Left ventricle myocardium superior (tissue), 1 donor: Measurements from ENCODE around the gene C2CD2. TPM values are rescaled to one million over a fixed set of nuclear protein-coding genes. Genes with fewer than 3 reads are reported as not detected.
"Not testable (repeated sequence)": the region's sequence is repeated elsewhere in the genome, so short reads cannot be mapped to it uniquely, and the experiment has no call there.

Source experiments
- ATAC-seq: fragments of 200-7000 bp; cut with Tn5 transposase; one replicate; pipeline ENCODE4 v1.9.1; 2020; ENCODE audit warnings: mild to moderate bottlenecking, moderate library complexity
- DNase-seq: peaks from one replicate; pipeline ENCODE4 v3.0.0-alpha.2; 2020
- intact Hi-C: fragments of 100-400 bp; cut with micrococcal nuclease; formaldehyde crosslinking; loops from one replicate; pipeline ENCODE4 v1.11.0; 2022
- long read RNA-seq: library from polyadenylated mRNA; unstranded; transcript quantifications from one replicate; pipeline ENCODE4 v2.0.0, GENCODE V29; 2021
- total RNA-seq: library from RNA; stranded (reverse); fragmentation: NEBNext Ultra II Directional; extraction: Animal tissue kit (Norgen Biotek cat#: 25700); gene quantifications from one replicate; pipeline ENCODE4 v1.2.1, GENCODE V29; 2021
- donor health status: DM: no; HTN: yes; CAD: no; lungs with severe emphysema.

The C2CD2 gene
- total RNA-seq: 5.2 TPM
- long read RNA-seq, full-length matches to known transcripts: 3 of 8 reads
- long read RNA-seq, partial matches to known transcripts: 2 of 8 reads
- long read RNA-seq, other reads (novel, unspliced or antisense): 3 of 8 reads

DNA sequence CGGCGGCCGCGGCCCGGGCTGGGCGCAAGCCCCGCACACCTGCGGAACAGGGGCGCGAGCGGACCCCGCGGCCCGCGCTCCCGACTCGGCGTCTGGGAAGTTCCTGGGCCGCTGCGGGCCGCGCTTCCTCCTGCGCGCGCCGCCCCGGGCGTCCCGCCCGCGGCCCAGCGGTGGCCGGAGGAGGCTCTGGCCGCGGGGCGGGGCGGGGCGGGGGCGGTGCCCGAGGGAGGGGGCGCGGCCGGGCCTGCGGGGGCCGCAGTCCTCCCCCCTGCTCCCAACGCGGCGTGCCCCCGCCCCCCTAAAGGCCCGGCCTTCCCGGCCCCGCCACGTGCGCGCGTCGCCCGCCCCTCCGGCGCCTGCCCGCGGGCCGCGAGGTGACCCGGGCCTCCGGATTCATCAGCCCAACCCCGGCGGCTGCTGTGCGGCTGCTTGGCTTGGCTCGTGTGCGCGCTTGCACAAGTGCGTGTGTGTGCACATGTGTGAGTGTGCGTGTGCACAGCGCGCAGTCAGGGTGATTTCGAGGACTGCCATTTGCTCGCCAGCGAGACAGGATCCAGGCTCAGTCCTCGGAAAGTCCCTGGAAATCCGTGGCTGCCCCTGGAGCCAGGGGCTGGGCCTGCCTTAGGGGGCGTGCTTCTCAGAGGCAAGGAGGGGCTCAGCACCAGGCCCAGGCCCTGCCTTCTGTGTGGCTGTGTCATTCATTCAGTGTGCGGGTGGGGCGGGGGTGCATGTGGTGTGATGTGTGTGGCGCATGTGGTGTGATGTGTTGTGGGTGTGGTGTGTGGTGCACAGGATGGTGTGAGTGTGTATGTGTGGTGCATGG, at the start of gene C2CD2:
Gene C2CD2 (minus strand): TSS at position 188 of the 823 bp plus-strand sequence. CDS start 370 bp downstream, outside the sequence.
- DNase-seq: peak; percentile 85
- intact Hi-C loops: no loop called here
- peak; percentile 86 for ATAC-seq

DNA sequence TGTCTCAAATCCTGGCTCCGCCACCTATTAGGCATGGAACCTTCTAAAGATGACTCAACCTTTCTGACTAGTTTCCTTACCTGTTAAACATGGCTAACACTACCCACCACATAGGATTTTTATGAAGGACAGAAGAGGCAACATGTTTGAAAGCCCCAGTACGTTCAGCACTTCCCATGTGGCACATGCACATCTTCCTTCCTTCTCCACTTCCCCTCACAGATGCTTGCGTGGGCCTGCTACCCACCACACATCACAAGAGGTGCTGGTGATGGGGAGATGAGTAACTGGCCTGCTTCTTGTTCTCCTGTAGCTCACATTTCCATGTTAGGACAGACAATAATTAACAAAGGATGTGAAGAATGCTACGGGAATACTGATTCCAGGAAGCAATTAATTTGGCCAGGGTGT, 49.2 kb upstream of the C2CD2 start:
- DNase-seq (no peak), ATAC-seq (no peak)
- intact Hi-C loops: no loop called here

DNA sequence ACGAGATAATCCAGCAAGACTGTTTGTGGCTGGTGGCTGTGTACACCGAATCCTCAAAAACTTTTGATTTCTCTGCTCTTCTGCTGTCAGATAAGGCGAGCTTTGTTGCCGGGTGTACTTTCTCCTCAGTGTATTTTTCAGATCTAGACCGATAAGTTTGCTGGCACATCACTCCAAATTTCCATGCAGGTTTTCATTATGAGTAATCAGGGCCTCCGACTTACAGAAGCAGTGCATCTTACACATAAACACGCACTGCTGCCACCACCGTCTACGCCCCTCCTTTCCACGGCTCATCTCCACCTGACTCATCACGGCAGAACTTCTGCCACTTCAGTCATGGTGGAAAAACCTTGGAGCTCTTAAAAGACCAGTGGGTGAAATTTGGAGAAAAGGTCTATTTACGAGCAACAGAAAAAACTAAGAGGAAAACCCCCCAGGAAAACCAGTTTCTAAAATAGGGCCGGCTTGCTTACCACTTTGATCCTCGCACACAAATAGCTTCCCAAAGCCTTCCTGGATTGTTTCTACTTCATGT, 48.7 kb upstream of the C2CD2 start:
- ATAC-seq (no peak), DNase-seq (no peak)
- intact Hi-C loops: no loop called here

DNA sequence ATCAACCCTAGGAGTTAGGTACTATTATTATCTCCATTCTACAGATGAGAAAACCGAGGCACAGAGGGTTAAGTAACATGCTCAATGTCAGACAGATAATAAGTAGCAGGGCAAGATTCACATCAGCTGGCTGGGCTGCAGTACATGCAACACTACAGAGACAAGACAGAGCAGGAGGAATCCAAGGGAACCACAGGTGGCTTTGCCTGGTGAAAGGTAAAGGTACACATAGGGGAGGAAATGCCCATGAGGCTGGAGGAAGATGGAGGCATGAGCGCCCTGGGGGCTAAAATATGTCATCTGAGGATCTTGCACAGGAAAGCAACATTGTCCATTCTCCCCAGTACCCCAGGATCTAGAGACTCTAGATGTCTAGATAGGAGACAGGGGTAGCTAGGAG, 48.0 kb upstream of the C2CD2 start:
- intact Hi-C loops: no loop called here
- no peak for DNase-seq
- ATAC-seq: no peak

DNA sequence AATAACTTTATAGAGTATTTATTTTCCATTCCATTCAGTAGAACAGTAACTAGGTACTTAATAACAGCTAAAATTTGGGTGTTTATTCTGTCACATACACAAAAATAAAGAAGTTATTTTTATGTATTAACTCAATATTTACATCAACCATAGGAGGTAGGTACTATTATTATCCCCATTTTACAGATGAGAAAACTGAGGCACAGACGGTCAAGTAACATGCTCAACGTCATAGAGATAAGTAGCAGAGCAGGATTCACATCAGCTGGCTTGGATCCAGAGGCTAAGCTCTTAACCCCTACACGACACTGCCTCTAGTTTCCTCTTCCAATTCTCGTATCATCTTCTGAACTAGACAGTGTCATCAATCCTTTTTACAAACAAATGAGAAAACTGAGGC, 47.1 kb upstream of the C2CD2 start:
- intact Hi-C loops: no loop called here
- ATAC-seq: no peak
- no peak for DNase-seq

DNA sequence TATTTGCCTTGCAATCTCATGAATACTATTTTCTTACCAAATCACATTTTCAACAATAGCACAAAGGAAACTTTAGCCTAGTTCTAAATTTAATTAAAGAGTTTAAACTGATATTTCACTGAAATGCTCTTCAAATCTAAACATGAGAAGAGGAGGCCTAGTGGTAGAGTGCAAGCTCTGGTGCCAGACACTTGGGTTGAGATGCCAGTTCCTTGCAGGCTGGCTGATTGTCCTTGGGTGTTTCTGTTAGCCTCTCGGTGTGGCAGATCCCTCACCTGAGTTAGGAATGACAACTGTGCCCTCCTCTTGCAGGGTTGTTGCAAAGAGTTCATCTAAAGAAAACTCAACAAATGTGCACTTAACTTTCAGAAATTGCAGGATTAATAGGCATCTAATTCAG, 43.8 kb upstream of the C2CD2 start:
- intact Hi-C loops: no loop called here
- ATAC-seq: no peak
- DNase-seq: no peak

DNA sequence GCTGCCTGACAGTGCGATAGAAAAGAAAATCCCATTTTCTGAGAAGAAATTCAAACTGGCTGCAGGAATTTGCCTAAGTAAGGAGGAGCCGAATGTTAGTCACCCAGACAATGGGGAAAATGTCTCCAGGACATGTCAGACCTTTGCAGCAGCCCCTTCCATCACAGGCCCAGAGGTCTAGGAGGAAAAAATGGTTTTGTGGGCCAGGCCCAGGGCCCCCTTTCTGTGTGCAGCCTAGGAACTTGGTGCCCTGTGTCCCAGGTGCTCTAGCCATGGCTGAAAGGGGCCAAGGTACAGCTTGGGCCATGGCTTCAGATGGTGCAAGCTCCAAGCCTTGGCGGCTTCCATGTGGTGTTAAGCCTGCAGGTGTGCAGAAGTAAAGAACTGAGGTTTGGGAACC, 41.8 kb upstream of the C2CD2 start:
- ATAC-seq (no peak), DNase-seq (no peak)
- intact Hi-C loops: no loop called here

DNA sequence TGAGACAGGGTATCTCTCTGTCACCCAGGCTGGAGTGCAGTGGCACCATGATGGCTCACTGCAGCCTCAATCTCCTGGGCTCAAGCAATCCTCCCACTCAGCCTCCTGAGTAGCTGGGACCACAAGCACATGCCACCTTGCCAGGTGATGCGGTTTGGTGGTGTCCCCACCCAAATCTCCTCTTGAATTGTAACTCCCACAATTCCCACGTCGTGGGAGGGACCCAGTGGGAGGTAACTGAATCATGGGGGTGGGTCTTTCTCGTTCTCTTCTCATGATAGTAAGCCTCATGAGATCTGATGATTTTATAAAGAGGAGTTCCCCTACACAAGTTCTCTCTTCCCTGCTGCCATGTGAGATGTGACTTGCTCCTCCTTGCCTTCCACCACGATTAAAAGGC, 40.8 kb upstream of the C2CD2 start:
- ATAC-seq, intact Hi-C loops: not testable (repeated sequence)

GRCh38 chr21:41993744-41994143, 39.9 kb upstream of the C2CD2 start:
- peak; percentile 90 for ATAC-seq
- intact Hi-C loops: no loop called here
- no peak for DNase-seq

More for the DNA sequence above, 40.8 kb upstream of the C2CD2 start:
- not testable (repeated sequence) for DNase-seq

- intact Hi-C loops: no loop called here
- DNase-seq: no peak
- no peak for ATAC-seq
These were observed 38.8 kb upstream of the C2CD2 start for GRCh38 chr21:41992576-41992975.

- ATAC-seq: no peak
- DNase-seq: no peak
- intact Hi-C loops: no loop called here
These were observed 37.8 kb upstream of the C2CD2 start for GRCh38 chr21:41991659-41992058.

GRCh38 chr21:41989698-41990097, 35.9 kb upstream of the C2CD2 start:
- intact Hi-C loops: no loop called here
- ATAC-seq: no peak
- no peak for DNase-seq

DNA sequence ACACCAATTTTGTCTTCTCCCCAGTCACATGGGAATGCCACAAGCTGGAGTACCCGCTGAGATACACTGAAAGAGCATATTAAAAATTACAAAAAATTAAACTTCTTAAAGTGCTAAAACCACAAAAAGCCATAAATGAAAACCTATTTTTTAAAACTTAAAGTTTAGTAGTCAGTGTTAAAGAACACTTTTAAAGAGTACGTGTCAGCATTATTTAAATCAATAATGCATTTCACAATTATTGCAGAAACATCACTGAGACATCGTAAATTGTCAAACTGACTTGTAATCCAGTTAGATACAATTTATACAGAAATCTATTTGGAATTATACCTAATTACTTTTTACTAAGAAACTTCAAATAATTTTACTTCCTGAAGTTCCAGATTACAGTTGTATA, 33.5 kb upstream of the C2CD2 start:
- intact Hi-C loops: no loop called here
- DNase-seq (no peak), ATAC-seq (no peak)

GRCh38 chr21:41985662-41986416, 32.0 kb upstream of the C2CD2 start:
- intact Hi-C loops: no loop called here
- ATAC-seq: no peak

GRCh38 chr21:41983229-41983628, 29.4 kb upstream of the C2CD2 start:
- no peak for ATAC-seq
- no peak for DNase-seq
- intact Hi-C loops: no loop called here

More at GRCh38 chr21:41985662-41986416, 32.0 kb upstream of the C2CD2 start:
- no peak for DNase-seq

DNA sequence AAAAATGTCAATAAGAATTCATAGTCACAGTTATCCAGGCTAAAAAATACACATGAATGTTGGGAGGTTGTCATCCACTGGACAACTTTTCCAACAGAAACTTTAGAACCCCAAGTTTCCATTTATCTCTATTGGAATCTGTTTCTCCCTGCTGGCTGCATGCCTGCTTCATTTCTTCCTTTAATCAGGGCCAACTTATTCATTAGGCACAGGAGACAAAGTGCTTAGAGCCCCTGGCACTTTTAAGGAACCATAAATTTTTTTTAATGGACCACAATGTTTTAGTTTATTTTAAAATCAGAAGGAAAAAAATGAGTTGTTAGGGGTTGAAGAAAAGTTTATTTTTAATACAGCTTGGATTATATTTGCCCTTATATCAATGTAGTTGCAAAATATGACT, 26.7 kb upstream of the C2CD2 start:
- intact Hi-C loops: no loop called here
- ATAC-seq (no peak), DNase-seq (no peak)

GRCh38 chr21:41979751-41980369, 26.0 kb upstream of the C2CD2 start:
- ATAC-seq: no peak
- DNase-seq: no peak
- intact Hi-C loops: no loop called here

DNA sequence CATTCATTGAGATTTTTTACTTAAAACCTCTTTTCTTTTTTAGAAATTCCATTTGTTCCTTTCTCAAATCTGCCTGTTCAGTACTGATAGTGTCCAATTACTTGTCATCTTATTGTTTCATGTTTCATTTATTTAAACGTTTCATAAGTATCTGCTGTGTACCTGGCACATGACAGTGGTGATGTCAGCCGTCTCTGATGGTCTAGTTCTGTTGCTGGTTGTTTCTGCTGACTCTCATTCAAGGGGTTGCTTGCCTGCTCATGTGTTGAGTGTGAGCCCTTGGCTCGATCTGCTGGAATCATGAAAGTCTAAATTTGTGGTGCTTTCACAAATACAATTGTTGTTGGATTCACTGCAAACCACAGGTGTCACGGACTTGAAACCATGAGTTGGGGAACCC, 25.5 kb upstream of the C2CD2 start:
- ATAC-seq (no peak), DNase-seq (no peak)
- intact Hi-C loops: no loop called here

DNA sequence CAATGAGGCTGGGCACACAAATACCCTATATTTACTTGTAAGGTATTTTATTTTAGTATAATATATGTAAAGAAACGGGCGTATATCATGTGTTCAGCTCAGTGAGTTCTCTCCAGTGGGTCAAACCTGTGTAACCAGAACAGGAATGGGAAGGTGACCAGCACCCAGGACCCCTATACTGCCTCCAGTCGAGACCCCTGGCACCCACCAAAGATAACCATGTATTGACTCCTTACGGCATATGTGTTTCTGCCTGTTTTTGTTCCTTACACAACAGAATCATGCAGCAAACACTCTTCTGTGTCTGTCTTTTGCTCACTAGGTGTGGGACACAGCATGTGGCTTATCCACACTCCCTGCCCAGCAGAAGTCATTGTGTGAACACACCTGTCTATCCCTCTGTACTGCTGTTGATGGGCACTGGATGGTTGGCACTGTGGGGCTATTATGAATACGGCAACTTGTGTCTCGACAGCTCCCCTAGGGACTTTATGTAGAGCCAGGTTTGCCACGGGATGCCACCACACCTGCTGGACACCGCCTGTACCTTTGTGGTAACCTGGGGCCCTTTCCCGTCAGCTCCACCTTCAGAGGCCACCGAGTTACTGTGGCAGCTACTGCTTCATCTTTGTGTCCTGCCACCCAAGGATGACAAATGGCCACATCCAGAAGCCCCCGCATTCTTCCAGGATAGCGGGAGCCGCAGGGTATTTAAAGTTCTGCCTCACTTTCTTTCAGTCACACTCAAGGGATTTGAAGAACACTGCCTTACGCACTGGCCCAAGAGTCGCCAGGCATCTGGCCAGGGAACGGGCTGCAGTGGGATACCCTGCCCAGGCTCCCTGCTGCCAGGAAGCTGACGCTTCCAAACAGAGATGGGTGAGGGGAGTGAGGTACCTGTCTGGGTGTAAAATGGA, 23.5 kb upstream of the C2CD2 start:
- intact Hi-C loops: no loop called here
- DNase-seq: no peak
- ATAC-seq: no peak
